Testis (tissue), 3 donors: ENCODE data around the gene RGS6. TPM values are rescaled to one million over a fixed set of nuclear protein-coding genes. Genes with fewer than 3 reads are reported as not detected.

Experiments used
- DNase-seq: peaks from one replicate; pipeline ENCODE4 v3.0.0-alpha.2; 2019
- H3K27ac ChIP-seq, 2 donors: fragments of 200-600 bp; sonication (generic); one replicate each; pipeline ENCODE4 v1.5.1; 2019
- H3K27me3 ChIP-seq: fragments of 200-600 bp; sonication (generic); one replicate; pipeline ENCODE4 v1.5.1; 2019
- H3K36me3 ChIP-seq: fragments of 200-600 bp; sonication (generic); one replicate; pipeline ENCODE4 v1.5.1; 2017; ENCODE audit warnings: low read depth; ENCODE audit errors: missing control alignments
- H3K4me1 ChIP-seq: fragments of 200-600 bp; sonication (generic); one replicate; pipeline ENCODE4 v1.5.1; 2019
- H3K4me3 ChIP-seq, 2 donors: fragments of 200-600 bp; sonication (generic); one replicate each; pipeline ENCODE4 v1.5.1; 2017 to 2019
- H3K9me3 ChIP-seq: fragments of 200-600 bp; sonication (generic); one replicate; pipeline ENCODE4 v1.5.1; 2017
- CTCF ChIP-seq, 3 experiments: fragments of 450-650 bp in 2 of 3; fragments of 200-600 bp in 1 of 3; sonication (generic) in 1 of 3; IDR thresholded peaks; one replicate each; pipeline ENCODE4 v1.5.1; 2016 to 2019; ENCODE audit warnings: antibody characterized with exemption in 3 of 3, mild to moderate bottlenecking in 2 of 3, moderate library complexity in 1 of 3
- POLR2A ChIP-seq: fragments of 450-650 bp; IDR thresholded peaks from one replicate; pipeline ENCODE4 v1.6.1; 2017; ENCODE audit warnings: antibody characterized with exemption, mild to moderate bottlenecking, moderate library complexity
- WGBS, 2 donors: methylation state at CpG; one replicate each; pipeline ENCODE4 v1.1.5; 2018; 5-methylcytosine and 5-hydroxymethylcytosine counted together
- intact Hi-C: fragments of 100-400 bp; cut with DNase I; formaldehyde crosslinking; loops from one replicate; pipeline ENCODE4 v1.15.1; 2023; ENCODE audit warnings: low total_unique reads
- polyA plus RNA-seq: library from polyadenylated mRNA; stranded (reverse); fragments of 350-450 nt; fragmentation: Illumina TruSeq; extraction: RNeasy Lipid Tissue Mini Kit (QIAGEN cat#74804); gene quantifications from one replicate; pipeline ENCODE4 v1.2.3, GENCODE V29; 2014; ENCODE audit warnings: low read depth, low replicate concordance; ENCODE audit not compliant: insufficient read depth
- total RNA-seq, 2 donors: library from RNA; depleted of rRNA; stranded (reverse); fragments of >200 nt; gene quantifications; one replicate each; pipeline ENCODE4 v1.2.3, GENCODE V29; 2016

RGS6 gene
- total and polyA plus RNA-seq, 3 donors from 2014 or later = 6.3 to 21.3 (median 16.0) TPM

GRCh38 chr14:72500234-72500838 lies 568.1 kb downstream of the RGS6 start:
- 33 to 44% methylated on average over 4 of the region's 4 CpGs for WGBS, 2 donors
- DNase-seq = no peak
- H3K27me3 ChIP-seq = no peaks in the 10 kb centered on the region
- H3K4me1 ChIP-seq = peaks cover 12% of the 10 kb centered on the region
- no peaks in the 10 kb centered on the region for H3K36me3 ChIP-seq
- H3K27ac ChIP-seq = peak overlapping the region in 1 of 2 donors; percentile 56
- intact Hi-C loops = no loop called here
- TF ChIP-seq CTCF (IDR thresholded peaks at IDR 0.05) (no peak), POLR2A (no peak)
- no peak overlapping the region for H3K4me3 ChIP-seq
- no peaks in the 10 kb centered on the region for H3K9me3 ChIP-seq

- 95 to 97% methylated on average over 5 of the region's 5 CpGs for WGBS, 2 donors
- intact Hi-C loops = no loop called here
- Histone ChIP-seq H3K4me1 (peaks cover 17% of the 10 kb centered on the region), H3K27ac (no peak overlapping the region), H3K36me3 (no peaks in the 10 kb centered on the region), H3K27me3 (no peaks in the 10 kb centered on the region), H3K9me3 (no peaks in the 10 kb centered on the region), H3K4me3 (no peak overlapping the region)
- TF ChIP-seq CTCF (IDR thresholded peaks at IDR 0.05) = no peak
- no peak for TF ChIP-seq POLR2A
- no peak for DNase-seq
Measured at GRCh38 chr14:72501439-72501838, 569.2 kb downstream of the RGS6 start.

- intact Hi-C loops = no loop called here
- Histone ChIP-seq H3K9me3 (no peaks in the 10 kb centered on the region), H3K27ac (no peak overlapping the region), H3K36me3 (no peaks in the 10 kb centered on the region), H3K4me3 (no peak overlapping the region), H3K4me1 (peaks cover 17% of the 10 kb centered on the region), H3K27me3 (no peaks in the 10 kb centered on the region)
- TF ChIP-seq CTCF (IDR thresholded peaks at IDR 0.05) = no peak
- TF ChIP-seq POLR2A = no peak
- no peak for DNase-seq
- WGBS, 2 donors = 100% methylated on average over 1 of the region's 1 CpG
Measured at GRCh38 chr14:72503271-72503670, 571.0 kb downstream of the RGS6 start.

- H3K27me3 ChIP-seq = no peaks in the 10 kb centered on the region
- no peak overlapping the region for H3K27ac ChIP-seq
- peaks cover 17% of the 10 kb centered on the region for H3K4me1 ChIP-seq
- WGBS, 2 donors = 92 to 96% methylated on average over 2 of the region's 2 CpGs
- DNase-seq = no peak
- H3K36me3 ChIP-seq = no peaks in the 10 kb centered on the region
- no peaks in the 10 kb centered on the region for H3K9me3 ChIP-seq
- no peak for TF ChIP-seq POLR2A
- no peak for TF ChIP-seq CTCF (IDR thresholded peaks at IDR 0.05)
- H3K4me3 ChIP-seq = no peak overlapping the region
- intact Hi-C loops = no loop called here
Measured at GRCh38 chr14:72503696-72504368, 571.6 kb downstream of the RGS6 start.

- H3K27ac ChIP-seq = no peak overlapping the region
- DNase-seq = no peak
- H3K27me3 ChIP-seq = no peaks in the 10 kb centered on the region
- TF ChIP-seq POLR2A (no peak), CTCF (IDR thresholded peaks at IDR 0.05) (no peak)
- intact Hi-C loops = no loop called here
- H3K4me3 ChIP-seq = no peak overlapping the region
- peaks cover 5% of the 10 kb centered on the region for H3K4me1 ChIP-seq
- WGBS, 2 donors = 84 to 85% methylated on average over 4 of the region's 4 CpGs
- H3K9me3 ChIP-seq = no peaks in the 10 kb centered on the region
- H3K36me3 ChIP-seq = no peaks in the 10 kb centered on the region
Measured at GRCh38 chr14:72510566-72510965, 578.3 kb downstream of the RGS6 start.
